ENCODE measurements around the gene KRT13. TPM values are rescaled to one million over a fixed set of nuclear protein-coding genes. Genes with fewer than 3 reads are reported as not detected.

The KRT13 gene
- total RNA-seq, 1 experiment from 2014 or later, result not detected

DNA sequence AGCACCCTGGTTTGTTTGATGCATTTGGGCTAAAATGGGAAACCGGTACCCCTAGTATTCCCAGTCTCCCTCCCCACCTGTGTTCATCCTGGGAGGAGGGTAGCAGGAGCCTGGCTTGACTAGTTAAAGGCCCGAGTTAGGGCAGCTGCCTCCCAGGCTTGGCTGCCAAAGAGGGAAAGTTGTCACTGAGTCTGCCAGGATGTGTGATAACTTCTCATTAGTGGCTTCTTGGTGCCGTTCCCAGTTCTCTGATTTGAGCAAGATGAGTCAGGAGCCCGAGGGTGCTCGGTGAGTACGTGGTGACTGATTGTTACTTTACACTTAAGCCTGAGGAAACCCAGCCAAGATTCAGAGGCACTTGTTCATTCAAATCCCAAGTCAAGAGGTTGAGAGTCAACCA, 40.7 kb downstream of the KRT13 start:
- DNase-seq (ENCODE audit: low spot score), result peak; percentile 63
- Histone ChIP-seq H3K36me3 (ENCODE audit: insufficient read depth, low read length, poor library complexity, severe bottlenecking) (no peaks in the 10 kb centered on the region), H3K27me3 (replicated peaks; ENCODE audit: insufficient read depth, low read depth, low read length, poor library complexity) (no peaks in the 10 kb centered on the region), H3K4me3 (ENCODE audit: low read depth, low read length, poor library complexity, severe bottlenecking) (no peak overlapping the region), H3K27ac (ENCODE audit: low read depth, low read length, poor library complexity, severe bottlenecking) (no peak overlapping the region), H3K4me1 (ENCODE audit: insufficient read depth, low read length, poor library complexity, severe bottlenecking) (no peaks in the 10 kb centered on the region), H3K9me3 (ENCODE audit: low read depth, low read length, poor library complexity, severe bottlenecking) (no peaks in the 10 kb centered on the region)
- intact Hi-C loops (cut with micrococcal nuclease; ENCODE audit: unreplicated experiment), result no loop called here
- BruUV-seq (replicated peaks), result no TSS peak
- TF ChIP-seq, protein P1, sequence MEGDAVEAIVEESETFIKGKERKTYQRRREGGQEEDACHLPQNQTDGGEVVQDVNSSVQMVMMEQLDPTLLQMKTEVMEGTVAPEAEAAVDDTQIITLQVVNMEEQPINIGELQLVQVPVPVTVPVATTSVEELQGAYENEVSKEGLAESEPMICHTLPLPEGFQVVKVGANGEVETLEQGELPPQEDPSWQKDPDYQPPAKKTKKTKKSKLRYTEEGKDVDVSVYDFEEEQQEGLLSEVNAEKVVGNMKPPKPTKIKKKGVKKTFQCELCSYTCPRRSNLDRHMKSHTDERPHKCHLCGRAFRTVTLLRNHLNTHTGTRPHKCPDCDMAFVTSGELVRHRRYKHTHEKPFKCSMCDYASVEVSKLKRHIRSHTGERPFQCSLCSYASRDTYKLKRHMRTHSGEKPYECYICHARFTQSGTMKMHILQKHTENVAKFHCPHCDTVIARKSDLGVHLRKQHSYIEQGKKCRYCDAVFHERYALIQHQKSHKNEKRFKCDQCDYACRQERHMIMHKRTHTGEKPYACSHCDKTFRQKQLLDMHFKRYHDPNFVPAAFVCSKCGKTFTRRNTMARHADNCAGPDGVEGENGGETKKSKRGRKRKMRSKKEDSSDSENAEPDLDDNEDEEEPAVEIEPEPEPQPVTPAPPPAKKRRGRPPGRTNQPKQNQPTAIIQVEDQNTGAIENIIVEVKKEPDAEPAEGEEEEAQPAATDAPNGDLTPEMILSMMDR (conservative IDR thresholded peaks at IDR 0.05; ENCODE audit: low read depth, low read length), result no peak
- TF ChIP-seq EZH2 (IDR thresholded peaks at IDR 0.05; ENCODE audit: borderline replicate concordance, low read depth, low read length, poor library complexity, severe bottlenecking), result no peak
- POLR2A ChIA-PET (ENCODE audit: low non-redundant PET), result no interaction called here
- CTCF ChIA-PET, result no interaction called here

DNA sequence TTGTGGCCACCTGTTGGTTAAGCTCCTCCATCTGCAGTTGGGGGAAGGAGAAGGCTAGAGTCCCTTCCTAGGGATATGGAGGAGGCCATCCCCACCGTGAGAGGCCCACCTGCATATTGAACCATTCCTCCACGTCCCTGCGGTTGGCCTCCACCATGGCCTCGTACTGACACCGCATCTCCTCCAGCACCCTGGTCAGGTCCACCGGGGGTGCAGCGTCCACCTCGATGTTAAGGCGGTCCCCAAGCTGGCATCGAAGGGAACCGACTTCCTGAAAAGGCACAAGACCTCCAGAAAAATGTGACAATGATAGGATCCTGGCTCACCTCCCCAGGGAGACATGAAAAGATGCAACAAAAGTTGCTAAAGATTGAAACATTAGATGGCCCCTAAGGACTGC, 41.2 kb downstream of the KRT13 start:
- no peaks in the 10 kb centered on the region for H3K4me1 ChIP-seq (ENCODE audit: insufficient read depth, low read length, poor library complexity, severe bottlenecking)
- no peak for DNase-seq (ENCODE audit: low spot score)
- H3K27me3 ChIP-seq (replicated peaks; ENCODE audit: insufficient read depth, low read depth, low read length, poor library complexity), result no peaks in the 10 kb centered on the region
- no peak overlapping the region for H3K4me3 ChIP-seq (ENCODE audit: low read depth, low read length, poor library complexity, severe bottlenecking)
- TF ChIP-seq EZH2 (IDR thresholded peaks at IDR 0.05; ENCODE audit: borderline replicate concordance, low read depth, low read length, poor library complexity, severe bottlenecking), result no peak
- TF ChIP-seq, protein P1 (conservative IDR thresholded peaks at IDR 0.05; ENCODE audit: low read depth, low read length), result no peak
- no TSS peak for BruUV-seq (replicated peaks)
- POLR2A ChIA-PET (ENCODE audit: low non-redundant PET), result no interaction called here
- intact Hi-C loops (cut with micrococcal nuclease; ENCODE audit: unreplicated experiment), result no loop called here
- no peak overlapping the region for H3K27ac ChIP-seq (ENCODE audit: low read depth, low read length, poor library complexity, severe bottlenecking)
- no peaks in the 10 kb centered on the region for H3K36me3 ChIP-seq (ENCODE audit: insufficient read depth, low read length, poor library complexity, severe bottlenecking)
- H3K9me3 ChIP-seq (ENCODE audit: low read depth, low read length, poor library complexity, severe bottlenecking), result no peaks in the 10 kb centered on the region
- CTCF ChIA-PET, result interaction anchor here (0.7 kb wide), 1 partner anchor 714 kb away, joined by 3 read pairs; no protein-coding TSS in a partner anchor

DNA sequence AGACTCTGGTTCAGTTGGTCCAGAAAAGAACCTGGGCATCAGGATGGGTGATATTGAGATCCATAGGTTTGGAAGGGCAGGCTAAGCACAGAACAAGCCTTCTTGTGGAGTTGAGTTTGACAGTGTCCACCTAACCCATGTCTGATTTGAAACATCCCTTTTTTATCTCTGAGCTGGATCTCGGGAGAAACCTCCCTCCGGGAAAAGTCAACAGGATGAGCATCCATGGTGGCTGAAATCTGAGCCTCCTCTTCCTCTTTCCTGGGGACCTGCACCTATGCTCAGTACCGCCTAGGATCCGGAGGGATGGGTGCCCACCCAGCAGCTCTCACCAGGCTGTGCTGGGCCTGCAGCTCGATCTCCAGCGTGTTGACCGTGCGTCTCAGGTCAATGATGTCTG, 41.7 kb downstream of the KRT13 start:
- Histone ChIP-seq H3K27ac (ENCODE audit: low read depth, low read length, poor library complexity, severe bottlenecking) (no peak overlapping the region), H3K36me3 (ENCODE audit: insufficient read depth, low read length, poor library complexity, severe bottlenecking) (no peaks in the 10 kb centered on the region), H3K9me3 (ENCODE audit: low read depth, low read length, poor library complexity, severe bottlenecking) (no peaks in the 10 kb centered on the region), H3K4me3 (ENCODE audit: low read depth, low read length, poor library complexity, severe bottlenecking) (no peak overlapping the region), H3K4me1 (ENCODE audit: insufficient read depth, low read length, poor library complexity, severe bottlenecking) (no peaks in the 10 kb centered on the region), H3K27me3 (replicated peaks; ENCODE audit: insufficient read depth, low read depth, low read length, poor library complexity) (no peaks in the 10 kb centered on the region)
- POLR2A ChIA-PET (ENCODE audit: low non-redundant PET), result no interaction called here
- intact Hi-C loops (cut with micrococcal nuclease; ENCODE audit: unreplicated experiment), result no loop called here
- DNase-seq (ENCODE audit: low spot score), result no peak
- TF ChIP-seq EZH2 (IDR thresholded peaks at IDR 0.05; ENCODE audit: borderline replicate concordance, low read depth, low read length, poor library complexity, severe bottlenecking), result no peak
- TF ChIP-seq, protein P1 (conservative IDR thresholded peaks at IDR 0.05; ENCODE audit: low read depth, low read length), result no peak
- BruUV-seq (replicated peaks), result no TSS peak
- CTCF ChIA-PET, result interaction anchor here (0.7 kb wide), 1 partner anchor 714 kb away, joined by 3 read pairs; no protein-coding TSS in a partner anchor

Measured in A673 (cell line).